Fibroblast of mammary gland (primary cell): ENCODE results near the gene MAP3K12.

Source experiments
- DNase-seq: peaks from one replicate; pipeline ENCODE4 v3.0.0-alpha.2; 2010; ENCODE audit warnings: low read depth
- H3K4me3 ChIP-seq: 2 replicates; pipeline ENCODE4 v1.5.1; 2011; ENCODE audit warnings: low read depth, mild to moderate bottlenecking, low read length, moderate library complexity; ENCODE audit not compliant: control insufficient read depth
- TF ChIP-seq, protein P1 (sequence below): conservative IDR thresholded peaks from 2 replicates; pipeline ENCODE4 v1.5.1; 2011; ENCODE audit warnings: low read depth, low read length, inconsistent platforms; ENCODE audit not compliant: control insufficient read depth, insufficient read depth

Gene MAP3K12

DNA sequence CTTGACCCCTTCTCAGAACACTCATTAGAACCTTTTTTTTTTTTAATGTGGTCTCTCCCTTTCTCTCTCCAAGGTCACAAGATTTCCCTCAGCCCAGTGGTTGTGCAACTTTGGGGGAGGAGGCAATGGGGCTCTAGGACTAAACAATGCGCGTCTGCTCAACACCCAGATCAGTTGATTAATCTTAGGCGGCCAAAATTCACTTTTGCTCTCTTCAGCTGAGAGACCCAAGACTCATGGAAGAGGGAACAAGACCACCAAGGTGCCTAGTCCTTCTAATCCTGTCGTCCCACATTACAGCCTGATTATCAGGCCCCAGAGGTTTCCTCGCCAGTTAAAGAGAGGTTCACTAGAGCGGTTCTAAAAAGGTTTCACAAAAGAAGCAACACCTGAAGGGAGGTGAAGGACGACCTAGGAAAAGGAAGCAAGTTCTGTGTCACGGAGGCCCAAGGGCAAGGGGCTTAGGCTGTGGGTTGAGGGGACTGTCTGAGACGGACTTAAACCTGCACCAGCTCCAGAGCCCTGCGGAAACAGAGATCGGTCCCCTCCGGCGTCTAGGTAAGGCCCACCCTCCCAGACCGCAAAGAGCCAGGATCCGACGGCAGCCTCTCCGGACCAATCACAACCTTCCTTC is 1.0 kb upstream of the MAP3K12 start:
- TF ChIP-seq, protein P1, sequence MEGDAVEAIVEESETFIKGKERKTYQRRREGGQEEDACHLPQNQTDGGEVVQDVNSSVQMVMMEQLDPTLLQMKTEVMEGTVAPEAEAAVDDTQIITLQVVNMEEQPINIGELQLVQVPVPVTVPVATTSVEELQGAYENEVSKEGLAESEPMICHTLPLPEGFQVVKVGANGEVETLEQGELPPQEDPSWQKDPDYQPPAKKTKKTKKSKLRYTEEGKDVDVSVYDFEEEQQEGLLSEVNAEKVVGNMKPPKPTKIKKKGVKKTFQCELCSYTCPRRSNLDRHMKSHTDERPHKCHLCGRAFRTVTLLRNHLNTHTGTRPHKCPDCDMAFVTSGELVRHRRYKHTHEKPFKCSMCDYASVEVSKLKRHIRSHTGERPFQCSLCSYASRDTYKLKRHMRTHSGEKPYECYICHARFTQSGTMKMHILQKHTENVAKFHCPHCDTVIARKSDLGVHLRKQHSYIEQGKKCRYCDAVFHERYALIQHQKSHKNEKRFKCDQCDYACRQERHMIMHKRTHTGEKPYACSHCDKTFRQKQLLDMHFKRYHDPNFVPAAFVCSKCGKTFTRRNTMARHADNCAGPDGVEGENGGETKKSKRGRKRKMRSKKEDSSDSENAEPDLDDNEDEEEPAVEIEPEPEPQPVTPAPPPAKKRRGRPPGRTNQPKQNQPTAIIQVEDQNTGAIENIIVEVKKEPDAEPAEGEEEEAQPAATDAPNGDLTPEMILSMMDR: no peak
- peak overlapping the region; percentile 66 for H3K4me3 ChIP-seq
- DNase-seq: peak; percentile 86

DNA sequence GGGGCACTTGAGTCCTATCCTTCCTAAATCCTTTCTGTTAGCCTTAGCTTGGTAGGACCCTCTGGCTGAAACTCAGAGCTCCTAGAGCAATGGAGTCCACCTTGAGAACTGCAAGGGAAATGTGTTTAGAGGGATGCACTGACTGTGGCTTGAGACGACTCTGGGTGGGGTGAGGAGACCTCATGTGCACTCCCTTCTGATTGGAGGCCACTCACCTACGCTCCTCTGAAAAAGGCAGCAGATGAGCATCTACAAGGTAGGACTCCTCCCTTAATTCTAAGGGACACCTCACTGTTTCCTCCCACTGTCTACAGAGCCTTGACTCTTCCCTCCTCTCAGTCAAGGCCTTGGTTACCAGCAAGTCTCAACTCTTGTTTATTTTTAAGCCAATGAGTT is 1.0 kb downstream of the MAP3K12 start:
- no peak overlapping the region for H3K4me3 ChIP-seq
- TF ChIP-seq, protein P1: no peak
- no peak for DNase-seq

DNA sequence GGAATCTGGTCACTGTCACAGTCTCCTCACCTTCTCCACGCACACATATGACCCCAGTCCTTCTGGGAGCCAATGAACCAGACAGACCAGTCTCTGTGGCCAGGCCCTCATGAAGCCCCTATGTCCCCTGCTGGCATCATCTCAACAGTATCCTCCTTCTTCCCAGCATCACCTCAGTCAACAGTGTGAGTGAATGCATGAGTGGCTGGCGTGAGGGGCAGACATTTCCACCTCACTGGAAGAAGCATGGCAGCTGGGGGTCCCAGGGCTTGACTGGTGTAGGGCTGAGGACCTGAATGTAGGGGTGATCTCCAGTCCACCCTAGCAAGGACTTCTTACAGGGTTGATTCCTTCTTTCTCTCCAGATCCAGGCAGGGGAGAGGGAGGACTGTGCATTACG is 1.8 kb downstream of the MAP3K12 start:
- no peak overlapping the region for H3K4me3 ChIP-seq
- TF ChIP-seq, protein P1: no peak
- no peak for DNase-seq

DNA sequence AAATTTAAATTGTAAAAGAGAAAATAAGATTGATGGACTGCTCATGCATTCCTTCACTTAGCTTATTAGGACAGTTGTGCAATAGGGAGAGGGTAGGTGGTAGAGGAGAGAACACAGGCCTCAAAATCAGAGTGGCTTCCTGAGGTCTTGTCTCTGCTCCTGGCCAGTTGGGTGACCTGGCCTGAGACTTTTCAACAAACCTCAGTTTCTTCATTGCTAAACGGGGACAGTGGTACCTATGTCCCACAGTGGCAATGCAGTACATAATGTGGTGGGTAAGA is 2.6 kb downstream of the MAP3K12 start:
- peak overlapping the region; percentile 13 for H3K4me3 ChIP-seq
- DNase-seq: no peak

DNA sequence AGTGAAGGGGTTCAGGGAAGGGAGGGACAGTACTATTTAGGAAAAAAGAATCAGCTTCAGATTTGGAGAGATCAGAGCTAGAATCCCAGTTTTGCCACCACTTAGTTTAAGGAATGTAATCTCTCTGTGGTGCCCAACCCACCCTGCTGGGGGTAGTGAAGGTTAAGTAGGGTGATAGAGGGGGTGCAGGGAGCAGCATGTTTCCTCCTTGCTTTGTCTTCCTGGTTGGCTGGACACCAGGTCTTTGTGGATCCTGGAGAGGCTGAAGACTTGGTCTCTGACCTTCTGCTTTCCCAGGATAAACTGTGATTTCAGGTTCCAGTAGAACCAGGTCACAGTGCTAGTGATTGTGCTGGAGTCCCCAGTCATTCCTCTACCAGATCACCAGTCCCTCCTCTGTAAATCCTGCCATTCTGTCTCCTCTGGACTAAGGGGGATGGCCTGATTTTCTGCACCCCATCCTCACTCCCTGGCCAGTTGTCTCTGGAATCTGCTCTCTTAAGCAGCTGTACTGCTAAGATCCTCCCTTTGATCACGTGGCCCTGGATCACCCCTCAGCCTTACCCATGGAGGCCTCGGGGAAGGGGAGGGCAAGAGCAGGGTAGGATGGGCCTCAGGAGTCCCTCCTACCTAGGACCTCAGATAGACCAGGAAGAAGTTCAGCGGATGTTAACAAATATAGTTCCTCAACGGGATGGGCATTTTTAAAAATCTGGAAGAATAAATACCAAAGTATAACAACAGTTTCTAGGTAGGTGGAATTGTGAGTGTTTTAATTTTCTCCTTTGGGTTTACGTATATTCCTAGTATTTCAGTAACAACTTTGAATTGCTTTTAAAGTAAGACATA is 3.1 kb downstream of the MAP3K12 start:
- H3K4me3 ChIP-seq: peak overlapping the region; percentile 13
- TF ChIP-seq, protein P1: no peak
- peak; percentile 81 for DNase-seq

More for the DNA sequence above, 2.6 kb downstream of the MAP3K12 start:
- TF ChIP-seq, protein P1: no peak

DNA sequence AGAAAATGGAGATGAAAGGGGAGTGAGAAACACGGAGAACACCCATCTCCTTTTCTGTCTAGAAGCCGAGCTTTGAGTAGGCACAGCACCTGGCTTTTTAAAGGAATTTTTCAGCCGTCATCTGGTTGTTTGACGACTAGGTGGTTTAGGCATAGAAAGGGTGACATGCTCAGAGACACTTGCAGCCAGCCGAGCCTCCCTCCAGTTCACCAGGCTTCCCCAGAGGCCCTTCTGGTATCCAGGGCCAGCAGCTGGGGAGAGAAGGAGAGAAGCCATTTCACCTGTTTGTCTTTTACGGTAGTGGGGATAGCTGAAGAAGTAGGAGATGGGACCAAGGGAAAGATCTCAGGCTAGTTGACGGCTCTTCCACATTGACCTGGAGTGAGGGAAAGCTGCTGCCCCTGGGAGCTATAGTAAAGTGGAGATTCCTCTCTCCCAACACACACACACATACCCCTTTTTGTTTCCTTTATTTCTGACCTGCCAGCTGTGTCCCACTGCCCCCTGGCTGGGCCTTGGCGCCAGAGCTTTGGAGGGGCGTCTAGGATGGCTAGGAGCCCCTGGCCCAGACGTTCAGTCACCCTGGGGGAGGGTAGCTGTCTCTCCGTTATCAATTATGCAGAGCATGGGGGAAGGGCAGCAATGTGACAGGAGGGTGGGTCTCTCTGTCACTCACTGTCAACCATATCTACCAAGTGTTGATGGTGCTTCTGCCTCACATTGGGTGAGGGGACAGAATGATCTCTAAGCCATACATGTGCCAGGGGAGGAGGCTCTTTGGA is 5.5 kb downstream of the MAP3K12 start:
- H3K4me3 ChIP-seq: peak overlapping the region; percentile 54
- no peak for DNase-seq
- TF ChIP-seq, protein P1: no peak
